Mesenchymal stem cell (in vitro differentiated cells and primary cell): ENCODE data around the gene RBBP4.

Source experiments
- DNase-seq: peaks from one replicate; pipeline ENCODE4 v3.0.0-alpha.2; 2013
- H2AFZ ChIP-seq: one replicate; pipeline ENCODE4 v1.6.1; 2013; ENCODE audit warnings: low read depth, mild to moderate bottlenecking, control low read depth, inconsistent platforms, low read length, moderate library complexity
- H2AK5ac ChIP-seq: 2 replicates; pipeline ENCODE4 v1.6.1; 2013; ENCODE audit warnings: low read length, moderate library complexity, mild to moderate bottlenecking, inconsistent platforms; ENCODE audit not compliant: severe bottlenecking
- H2BK120ac ChIP-seq: one replicate; pipeline ENCODE4 v1.6.1; 2013; ENCODE audit warnings: low read depth, mild to moderate bottlenecking, inconsistent platforms, low read length, moderate library complexity
- H2BK12ac ChIP-seq, 2 experiments: one replicate each; pipeline ENCODE4 v1.6.1; 2013; ENCODE audit warnings: inconsistent platforms in 2 of 2, low read length in 2 of 2, mild to moderate bottlenecking in 2 of 2, moderate library complexity in 2 of 2, control low read depth in 1 of 2
- H2BK15ac ChIP-seq: one replicate; pipeline ENCODE4 v1.6.1; 2013; ENCODE audit warnings: mild to moderate bottlenecking, low read depth, inconsistent platforms; ENCODE audit not compliant: poor library complexity, severe bottlenecking
- H2BK5ac ChIP-seq: 2 replicates; pipeline ENCODE4 v1.6.1; 2013; ENCODE audit warnings: low read depth, mild to moderate bottlenecking, low read length, control low read depth, inconsistent platforms; ENCODE audit not compliant: poor library complexity, severe bottlenecking
- H3K14ac ChIP-seq, 2 experiments: one replicate each; pipeline ENCODE4 v1.6.1; 2013; ENCODE audit warnings: inconsistent platforms in 2 of 2, low read length in 2 of 2, control low read depth in 1 of 2, mild to moderate bottlenecking in 1 of 2, moderate library complexity in 1 of 2
- H3K18ac ChIP-seq, 2 experiments: one replicate each; pipeline ENCODE4 v1.6.1; 2013; ENCODE audit warnings: inconsistent platforms in 2 of 2, low read length in 2 of 2, control low read depth in 1 of 2, low read depth in 1 of 2, mild to moderate bottlenecking in 1 of 2
- H3K23ac ChIP-seq, 2 experiments: one replicate each; pipeline ENCODE4 v1.6.1; 2013; ENCODE audit warnings: inconsistent platforms in 2 of 2, low read length in 2 of 2, mild to moderate bottlenecking in 2 of 2, moderate library complexity in 2 of 2, control low read depth in 1 of 2
- H3K27ac ChIP-seq: 2 replicates; pipeline ENCODE4 v1.5.1; 2013; ENCODE audit warnings: mild to moderate bottlenecking, moderate library complexity, low read length, control low read depth, inconsistent platforms; ENCODE audit not compliant: poor library complexity, severe bottlenecking
- H3K27me3 ChIP-seq, 2 experiments: 2 replicates each; pipeline versions ENCODE4 v1.6.1 to v1.7.0; 2013; ENCODE audit warnings: low read length in 2 of 2, mild to moderate bottlenecking in 2 of 2, moderate library complexity in 2 of 2, control low read depth in 1 of 2, inconsistent platforms in 1 of 2; ENCODE audit not compliant: control insufficient read depth in 1 of 2, insufficient read depth in 1 of 2
- H3K36me3 ChIP-seq, 2 experiments: 2 replicates each; pipeline versions ENCODE4 v1.6.1 to v1.7.0; 2013; ENCODE audit warnings: low read length in 2 of 2, control low read depth in 1 of 2, inconsistent platforms in 1 of 2, low read depth in 1 of 2, mild to moderate bottlenecking in 1 of 2; ENCODE audit not compliant: insufficient read depth in 2 of 2, control insufficient read depth in 1 of 2
- H3K4ac ChIP-seq, 2 experiments: one replicate each; pipeline ENCODE4 v1.6.1; 2013; ENCODE audit warnings: inconsistent platforms in 2 of 2, low read length in 2 of 2, mild to moderate bottlenecking in 2 of 2, moderate library complexity in 2 of 2, control low read depth in 1 of 2, low read depth in 1 of 2
- H3K4me1 ChIP-seq: 2 replicates; pipeline ENCODE4 v1.6.1; 2013; ENCODE audit warnings: low read depth, low read length, control low read depth; ENCODE audit not compliant: control insufficient read depth, insufficient read depth
- H3K4me2 ChIP-seq: 2 replicates; pipeline ENCODE4 v1.6.1; 2013; ENCODE audit warnings: low read length, mild to moderate bottlenecking, inconsistent platforms; ENCODE audit not compliant: poor library complexity, severe bottlenecking
- H3K4me3 ChIP-seq, 2 experiments: 2 replicates each; pipeline versions ENCODE4 v1.5.1 to v1.7.0; 2013; ENCODE audit warnings: low read length in 2 of 2, mild to moderate bottlenecking in 2 of 2, control low read depth in 1 of 2, low read depth in 1 of 2; ENCODE audit not compliant: insufficient read depth in 1 of 2
- H3K79me1 ChIP-seq: replicated peaks from 2 replicates; pipeline ENCODE4 v1.6.1; 2013; ENCODE audit warnings: mild to moderate bottlenecking, control low read depth, low read length, inconsistent platforms; ENCODE audit not compliant: poor library complexity, severe bottlenecking
- H3K9ac ChIP-seq: 2 replicates; pipeline ENCODE4 v1.7.0; 2013; ENCODE audit warnings: mild to moderate bottlenecking, low read length, moderate library complexity
- H3K9me3 ChIP-seq: 2 replicates; pipeline ENCODE4 v1.7.0; 2013; ENCODE audit warnings: mild to moderate bottlenecking, low read length; ENCODE audit not compliant: control insufficient read depth
- H4K8ac ChIP-seq: one replicate; pipeline ENCODE4 v1.6.1; 2013; ENCODE audit warnings: inconsistent platforms, mild to moderate bottlenecking, low read length, moderate library complexity
- H4K91ac ChIP-seq: one replicate; pipeline ENCODE4 v1.6.1; 2013; ENCODE audit warnings: mild to moderate bottlenecking, low read length, inconsistent platforms
- WGBS: methylation state at CpG from one replicate; pipeline ENCODE4 v1.1.7; 2013; ENCODE audit warnings: mixed read lengths; 5-methylcytosine and 5-hydroxymethylcytosine counted together

RBBP4 gene

DNA sequence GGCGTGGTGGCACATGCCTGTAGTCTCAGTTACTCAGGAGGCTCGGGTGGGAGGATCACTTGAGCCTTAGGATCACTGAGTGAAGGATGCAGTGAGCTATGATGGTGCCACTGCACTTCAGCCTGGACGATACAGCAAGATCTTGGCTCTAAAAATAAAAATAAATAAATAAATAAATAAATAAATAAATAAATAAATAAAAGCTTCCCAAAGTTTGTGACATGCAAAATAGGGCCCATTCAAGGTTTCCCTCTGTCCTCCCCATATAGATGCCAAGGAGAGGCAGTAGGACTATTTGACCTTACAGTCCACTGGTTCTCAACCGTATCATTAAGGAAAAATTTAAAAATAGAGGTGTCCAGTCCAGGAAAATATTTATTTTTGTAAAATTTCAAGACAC is 41.8 kb upstream of the RBBP4 start:
- Histone ChIP-seq H3K4ac (no peak overlapping the region), H2AFZ (no peak overlapping the region), H4K8ac (no peak overlapping the region), H3K23ac (no peak overlapping the region), H3K9ac (no peak overlapping the region), H3K4me3 (no peak overlapping the region), H3K79me1 (no peaks in the 10 kb centered on the region), H2AK5ac (no peak overlapping the region), H3K36me3 (peaks cover 7 to 17% of the 10 kb centered on the region in 2 experiments), H3K18ac (no peak overlapping the region), H4K91ac (no peak overlapping the region), H3K27ac (no peak overlapping the region), H3K14ac (no peak overlapping the region), H3K9me3 (no peaks in the 10 kb centered on the region), H3K4me1 (peaks cover 4% of the 10 kb centered on the region), H2BK12ac (no peak overlapping the region), H3K4me2 (no peak overlapping the region), H2BK5ac (no peak overlapping the region), H3K27me3 (no peaks in the 10 kb centered on the region), H2BK120ac (no peak overlapping the region), H2BK15ac (no peak overlapping the region)
- no peak for DNase-seq
- WGBS = 93% methylated on average over 2 of the region's 4 CpGs

GRCh38 chr1:32611859-32612188 is 39.2 kb upstream of the RBBP4 start:
- H2BK12ac ChIP-seq = no peak overlapping the region
- no peak overlapping the region for H2AK5ac ChIP-seq
- peaks cover 3% of the 10 kb centered on the region for H3K79me1 ChIP-seq
- H3K27ac ChIP-seq = no peak overlapping the region
- peak overlapping the region; percentile 18 to 83 for H3K4me3 ChIP-seq
- H4K8ac ChIP-seq = no peak overlapping the region
- no peak overlapping the region for H4K91ac ChIP-seq
- H3K9ac ChIP-seq = peak overlapping the region; percentile 73
- no peaks in the 10 kb centered on the region for H3K27me3 ChIP-seq
- peak overlapping the region in 1 of 2 experiments; percentile 73 for H3K18ac ChIP-seq
- peaks cover 4% of the 10 kb centered on the region for H3K4me1 ChIP-seq
- no peak overlapping the region for H2BK120ac ChIP-seq
- DNase-seq = no peak
- WGBS = 26% methylated on average over 9 of the region's 12 CpGs
- no peaks in the 10 kb centered on the region for H3K9me3 ChIP-seq
- H3K4me2 ChIP-seq = peak overlapping the region; percentile 56
- H3K36me3 ChIP-seq = peaks cover 0 to 7% of the 10 kb centered on the region in 2 experiments
- H3K4ac ChIP-seq = no peak overlapping the region
- H2BK5ac ChIP-seq = no peak overlapping the region
- peak overlapping the region; percentile 91 for H2AFZ ChIP-seq
- H3K14ac ChIP-seq = no peak overlapping the region
- no peak overlapping the region for H2BK15ac ChIP-seq
- H3K23ac ChIP-seq = no peak overlapping the region

- no peak overlapping the region for H3K14ac ChIP-seq
- 15% methylated on average over 35 of the region's 35 CpGs for WGBS
- H3K4me2 ChIP-seq = peak overlapping the region; percentile 56
- no peak overlapping the region for H2BK5ac ChIP-seq
- H4K8ac ChIP-seq = peak overlapping the region; percentile 93
- H3K79me1 ChIP-seq = peaks cover 3% of the 10 kb centered on the region
- peak overlapping the region; percentile 18 to 83 for H3K4me3 ChIP-seq
- H2BK15ac ChIP-seq = no peak overlapping the region
- no peak overlapping the region for H2BK120ac ChIP-seq
- no peak overlapping the region for H3K4ac ChIP-seq
- peak; percentile 80 for DNase-seq
- H2AFZ ChIP-seq = peak overlapping the region; percentile 91
- H2BK12ac ChIP-seq = no peak overlapping the region
- H3K9me3 ChIP-seq = no peaks in the 10 kb centered on the region
- peaks cover 0 to 2% of the 10 kb centered on the region in 2 experiments for H3K36me3 ChIP-seq
- no peak overlapping the region for H3K27ac ChIP-seq
- no peak overlapping the region for H3K23ac ChIP-seq
- H3K9ac ChIP-seq = peak overlapping the region; percentile 73
- H4K91ac ChIP-seq = no peak overlapping the region
- peaks cover 4% of the 10 kb centered on the region for H3K4me1 ChIP-seq
- no peak overlapping the region for H2AK5ac ChIP-seq
- H3K27me3 ChIP-seq = no peaks in the 10 kb centered on the region
- H3K18ac ChIP-seq = peak overlapping the region in 1 of 2 experiments; percentile 73
These were observed 38.7 kb upstream of the RBBP4 start for GRCh38 chr1:32612189-32612881.

GRCh38 chr1:32613472-32613871 is 37.5 kb upstream of the RBBP4 start:
- Histone ChIP-seq H3K4ac (no peak overlapping the region), H2BK12ac (no peak overlapping the region), H2BK5ac (no peak overlapping the region), H3K27ac (no peak overlapping the region), H2AFZ (no peak overlapping the region), H4K91ac (no peak overlapping the region), H3K23ac (no peak overlapping the region), H4K8ac (no peak overlapping the region), H3K36me3 (no peaks in the 10 kb centered on the region), H3K18ac (no peak overlapping the region), H2AK5ac (no peak overlapping the region), H3K9me3 (no peaks in the 10 kb centered on the region), H3K4me3 (no peak overlapping the region), H3K4me2 (no peak overlapping the region), H3K27me3 (no peaks in the 10 kb centered on the region), H2BK15ac (no peak overlapping the region), H2BK120ac (no peak overlapping the region), H3K9ac (no peak overlapping the region), H3K79me1 (peaks cover 3% of the 10 kb centered on the region), H3K14ac (no peak overlapping the region), H3K4me1 (peaks cover 4% of the 10 kb centered on the region)
- 99% methylated on average over 5 of the region's 5 CpGs for WGBS
- no peak for DNase-seq
